Sigmoid colon (tissue), 4 donors: ENCODE results near the gene ANXA2R.

ENCODE experiments used
- POLR2AphosphoS5 ChIP-seq, 4 donors: sonication (generic); formaldehyde crosslinking; IDR thresholded peaks; one replicate each; pipeline ENCODE4 v1.6.1; 2017; ENCODE audit warnings: antibody characterized with exemption in 4 of 4
- TF ChIP-seq, protein P1 (sequence below), 4 experiments: fragments of 450-650 bp in 3 of 4; fragments of 200-600 bp in 1 of 4; IDR thresholded peaks; one replicate each; pipeline ENCODE4 v1.5.1; 2016 to 2019; ENCODE audit warnings: antibody characterized with exemption in 4 of 4, mild to moderate bottlenecking in 3 of 4, moderate library complexity in 2 of 4

GRCh38 chr5:43075319-43076293 is 35.5 kb upstream of the ANXA2R start:
- TF ChIP-seq, protein P1, sequence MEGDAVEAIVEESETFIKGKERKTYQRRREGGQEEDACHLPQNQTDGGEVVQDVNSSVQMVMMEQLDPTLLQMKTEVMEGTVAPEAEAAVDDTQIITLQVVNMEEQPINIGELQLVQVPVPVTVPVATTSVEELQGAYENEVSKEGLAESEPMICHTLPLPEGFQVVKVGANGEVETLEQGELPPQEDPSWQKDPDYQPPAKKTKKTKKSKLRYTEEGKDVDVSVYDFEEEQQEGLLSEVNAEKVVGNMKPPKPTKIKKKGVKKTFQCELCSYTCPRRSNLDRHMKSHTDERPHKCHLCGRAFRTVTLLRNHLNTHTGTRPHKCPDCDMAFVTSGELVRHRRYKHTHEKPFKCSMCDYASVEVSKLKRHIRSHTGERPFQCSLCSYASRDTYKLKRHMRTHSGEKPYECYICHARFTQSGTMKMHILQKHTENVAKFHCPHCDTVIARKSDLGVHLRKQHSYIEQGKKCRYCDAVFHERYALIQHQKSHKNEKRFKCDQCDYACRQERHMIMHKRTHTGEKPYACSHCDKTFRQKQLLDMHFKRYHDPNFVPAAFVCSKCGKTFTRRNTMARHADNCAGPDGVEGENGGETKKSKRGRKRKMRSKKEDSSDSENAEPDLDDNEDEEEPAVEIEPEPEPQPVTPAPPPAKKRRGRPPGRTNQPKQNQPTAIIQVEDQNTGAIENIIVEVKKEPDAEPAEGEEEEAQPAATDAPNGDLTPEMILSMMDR (IDR thresholded peaks at IDR 0.05): no peak
- no peak for TF ChIP-seq POLR2AphosphoS5 (IDR thresholded peaks at IDR 0.05)
